Epithelial cell of proximal tubule (primary cell): ENCODE results near the gene MTHFD1. TPM values are rescaled to one million over a fixed set of nuclear protein-coding genes. Genes with fewer than 3 reads are reported as not detected.

Experiments
- DNase-seq: peaks from one replicate; pipeline ENCODE4 v3.0.0-alpha.2; 2011; ENCODE audit warnings: low read depth
- H3K4me3 ChIP-seq: 2 replicates; pipeline ENCODE4 v1.5.1; 2011; ENCODE audit warnings: low read depth, mild to moderate bottlenecking, low read length
- CTCF ChIP-seq: conservative IDR thresholded peaks from 2 replicates; pipeline ENCODE4 v1.5.1; 2012; ENCODE audit warnings: low read depth, mild to moderate bottlenecking, low read length
- total RNA-seq: library from RNA; depleted of rRNA; stranded (reverse); fragments of >200 nt; gene quantifications from 2 replicates; pipeline ENCODE4 v1.2.3, GENCODE V29; 2015

The MTHFD1 gene
- total RNA-seq, 1 donor from 2014 or later = 42.1 TPM

GRCh38 chr14:64409126-64409920 is 21.2 kb downstream of the MTHFD1 start:
- no peak for DNase-seq
- no peak for TF ChIP-seq CTCF
- H3K4me3 ChIP-seq = no peak overlapping the region

- TF ChIP-seq CTCF = no peak
- no peak overlapping the region for H3K4me3 ChIP-seq
- DNase-seq = peak; percentile 61
These were observed 22.1 kb downstream of the MTHFD1 start for GRCh38 chr14:64410084-64410774.

- no peak for DNase-seq
- TF ChIP-seq CTCF = no peak
- no peak overlapping the region for H3K4me3 ChIP-seq
These were observed 22.8 kb downstream of the MTHFD1 start for GRCh38 chr14:64411001-64411400.

GRCh38 chr14:64412237-64412636 is 24.1 kb downstream of the MTHFD1 start:
- H3K4me3 ChIP-seq = no peak overlapping the region
- DNase-seq = no peak
- no peak for TF ChIP-seq CTCF

- H3K4me3 ChIP-seq = no peak overlapping the region
- DNase-seq = no peak
- TF ChIP-seq CTCF = no peak
These were observed 28.3 kb downstream of the MTHFD1 start for GRCh38 chr14:64416348-64416932.

- no peak for DNase-seq
- no peak overlapping the region for H3K4me3 ChIP-seq
- TF ChIP-seq CTCF = no peak
These were observed 29.1 kb downstream of the MTHFD1 start for GRCh38 chr14:64417055-64417770.
